Uterus (tissue), 2 donors: Measurements from ENCODE around the gene OLIG2.

Experiments
- CTCF ChIP-seq, 4 experiments: fragments of 200-600 bp in 2 of 4; fragments of 450-650 bp in 2 of 4; sonication (generic) in 2 of 4; IDR thresholded peaks; one replicate each; pipeline ENCODE4 v1.5.1; 2016 to 2019; ENCODE audit warnings: antibody characterized with exemption in 4 of 4, mild to moderate bottlenecking in 2 of 4, moderate library complexity in 1 of 4
- POLR2A ChIP-seq, 2 donors: fragments of 450-650 bp; IDR thresholded peaks; one replicate each; pipeline ENCODE4 v1.6.1; 2016; ENCODE audit warnings: antibody characterized with exemption in 2 of 2, mild to moderate bottlenecking in 1 of 2, moderate library complexity in 1 of 2

GRCh38 chr21:33010931-33011330, 14.8 kb upstream of the OLIG2 start:
- TF ChIP-seq CTCF (IDR thresholded peaks at IDR 0.05) (no peak), POLR2A (IDR thresholded peaks at IDR 0.05) (no peak)
